Astrocyte (in vitro differentiated cells and primary cell): ENCODE results near the gene CORO2B.

ENCODE experiments used
- EZH2 ChIP-seq: IDR thresholded peaks from 2 replicates; pipeline ENCODE4 v1.6.1; 2012; ENCODE audit warnings: mild to moderate bottlenecking, low read length, inconsistent platforms; ENCODE audit not compliant: insufficient read depth
- TF ChIP-seq, protein P1 (sequence below): IDR thresholded peaks from 2 replicates; pipeline ENCODE4 v1.5.1; 2011; ENCODE audit warnings: low read depth, mild to moderate bottlenecking, inconsistent platforms, low read length, moderate library complexity; ENCODE audit not compliant: insufficient read depth

DNA sequence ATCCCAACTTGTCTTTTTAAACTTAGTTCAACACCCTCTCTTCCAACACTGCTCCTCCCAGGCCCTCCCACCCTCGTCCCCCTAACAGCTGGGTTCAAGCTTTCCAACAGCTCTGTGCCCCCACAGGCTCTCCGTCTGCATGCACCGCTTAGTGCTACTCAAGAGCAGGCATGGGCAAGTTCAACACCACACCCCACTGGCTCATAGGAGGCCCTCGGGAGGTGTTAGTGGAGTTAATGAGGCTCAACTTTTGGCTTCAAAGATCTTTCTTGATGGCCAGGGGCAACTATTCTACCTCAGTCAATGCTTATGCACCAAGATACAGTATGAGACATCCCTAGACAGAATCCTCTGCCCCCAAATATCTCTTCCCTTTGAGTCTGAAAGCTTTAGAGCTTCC is 127.5 kb downstream of the CORO2B start:
- TF ChIP-seq, protein P1, sequence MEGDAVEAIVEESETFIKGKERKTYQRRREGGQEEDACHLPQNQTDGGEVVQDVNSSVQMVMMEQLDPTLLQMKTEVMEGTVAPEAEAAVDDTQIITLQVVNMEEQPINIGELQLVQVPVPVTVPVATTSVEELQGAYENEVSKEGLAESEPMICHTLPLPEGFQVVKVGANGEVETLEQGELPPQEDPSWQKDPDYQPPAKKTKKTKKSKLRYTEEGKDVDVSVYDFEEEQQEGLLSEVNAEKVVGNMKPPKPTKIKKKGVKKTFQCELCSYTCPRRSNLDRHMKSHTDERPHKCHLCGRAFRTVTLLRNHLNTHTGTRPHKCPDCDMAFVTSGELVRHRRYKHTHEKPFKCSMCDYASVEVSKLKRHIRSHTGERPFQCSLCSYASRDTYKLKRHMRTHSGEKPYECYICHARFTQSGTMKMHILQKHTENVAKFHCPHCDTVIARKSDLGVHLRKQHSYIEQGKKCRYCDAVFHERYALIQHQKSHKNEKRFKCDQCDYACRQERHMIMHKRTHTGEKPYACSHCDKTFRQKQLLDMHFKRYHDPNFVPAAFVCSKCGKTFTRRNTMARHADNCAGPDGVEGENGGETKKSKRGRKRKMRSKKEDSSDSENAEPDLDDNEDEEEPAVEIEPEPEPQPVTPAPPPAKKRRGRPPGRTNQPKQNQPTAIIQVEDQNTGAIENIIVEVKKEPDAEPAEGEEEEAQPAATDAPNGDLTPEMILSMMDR, result no peak
- TF ChIP-seq EZH2, result no peak
